Hematopoietic multipotent progenitor cell treated with erythropoietin and hydrocortisone succinate and interleukin-3 and kit ligand, for 17 days (in vitro differentiated cells): Measurements from ENCODE around the gene CACHD1.

Experiments used
- DNase-seq: peaks from one replicate; pipeline ENCODE4 v3.0.0-alpha.2; 2015; ENCODE audit warnings: low spot score

The CACHD1 gene

DNA sequence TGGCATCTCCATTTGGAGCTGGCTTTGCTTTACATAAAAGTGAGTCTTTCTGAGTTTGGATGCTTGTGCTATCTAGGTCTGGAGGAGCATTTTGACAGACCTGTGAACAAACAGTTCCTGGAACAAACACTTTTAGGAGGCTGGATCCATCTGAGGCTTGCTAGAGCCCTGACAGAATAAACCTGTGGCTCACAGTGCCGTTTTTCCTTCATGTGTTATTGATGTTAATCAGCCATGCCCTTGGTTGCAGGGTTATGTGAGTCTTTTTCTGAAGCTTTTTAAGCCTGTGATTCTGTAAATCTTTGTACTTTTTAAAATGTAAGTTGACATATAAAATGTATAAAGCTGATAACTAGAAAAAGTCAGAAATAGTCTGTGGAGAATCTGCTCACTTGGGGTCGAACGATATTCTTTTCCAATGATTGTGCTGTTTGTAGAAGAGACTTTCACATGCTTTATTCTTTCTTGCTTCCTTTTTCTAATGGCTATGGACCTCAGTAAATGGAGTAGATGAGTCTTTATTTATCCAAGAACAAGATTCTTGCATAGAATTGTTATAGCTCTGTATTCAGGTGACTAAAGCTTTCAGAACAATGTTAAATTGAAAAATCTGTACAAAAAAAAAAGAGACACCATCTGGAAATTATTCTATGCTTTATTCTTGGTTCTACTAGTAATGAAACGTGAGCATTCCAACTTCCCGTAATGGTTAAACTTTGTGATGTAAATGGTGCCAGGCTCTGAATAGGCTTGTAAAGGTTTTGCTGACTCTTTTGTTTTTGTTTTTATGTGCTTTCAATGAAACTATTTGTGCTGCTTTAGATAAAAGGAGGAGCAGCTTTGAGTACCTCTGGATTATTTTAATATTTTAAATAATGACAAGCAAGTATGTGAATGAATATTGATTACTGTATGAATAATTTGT is 53.7 kb downstream of the CACHD1 start:
- DNase-seq: no peak

DNA sequence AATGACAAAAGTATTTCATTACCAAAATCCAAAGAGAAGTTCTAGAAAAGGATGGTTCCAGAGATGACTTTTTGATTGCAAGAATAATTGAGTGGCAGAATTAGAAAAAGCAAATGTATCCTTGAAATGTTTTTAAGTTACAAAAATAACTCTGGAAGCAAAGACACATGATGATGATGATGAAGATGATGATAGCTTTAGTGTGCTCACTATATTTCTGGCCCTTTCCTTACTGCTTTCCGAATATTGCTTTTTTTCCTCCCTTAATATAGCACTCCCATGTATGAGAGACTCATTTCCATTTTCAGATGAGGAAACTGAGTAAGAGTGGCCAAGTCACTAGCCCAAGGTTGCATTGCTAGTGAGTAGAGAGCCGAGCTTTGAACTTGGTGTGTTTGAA is 54.7 kb downstream of the CACHD1 start:
- DNase-seq: no peak

DNA sequence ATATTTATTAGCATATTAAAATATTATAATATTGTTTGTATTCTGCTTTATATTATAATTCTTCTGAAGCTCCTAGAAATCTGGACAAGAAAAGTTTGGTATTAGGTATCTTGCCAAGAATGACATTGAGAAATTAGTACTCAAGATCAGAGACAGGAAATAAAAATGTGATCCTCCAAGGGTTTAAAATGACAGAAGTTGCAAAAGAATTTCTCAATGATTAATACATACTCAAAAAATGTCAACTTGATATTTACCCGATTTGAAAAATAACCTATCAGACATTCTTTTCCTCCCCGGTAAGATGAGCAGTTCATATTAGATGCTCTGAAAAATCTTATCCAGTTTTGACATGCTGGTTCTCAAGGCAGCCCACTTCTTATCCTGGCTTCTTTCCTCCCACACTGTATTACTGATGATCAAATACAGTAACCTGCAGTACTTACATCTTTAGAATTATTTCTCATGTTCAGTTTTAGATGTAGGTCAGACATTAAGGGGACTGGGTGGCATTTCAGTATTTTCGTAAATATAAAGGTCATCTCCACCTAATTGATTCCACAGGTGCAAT is 55.3 kb downstream of the CACHD1 start:
- DNase-seq: no peak

DNA sequence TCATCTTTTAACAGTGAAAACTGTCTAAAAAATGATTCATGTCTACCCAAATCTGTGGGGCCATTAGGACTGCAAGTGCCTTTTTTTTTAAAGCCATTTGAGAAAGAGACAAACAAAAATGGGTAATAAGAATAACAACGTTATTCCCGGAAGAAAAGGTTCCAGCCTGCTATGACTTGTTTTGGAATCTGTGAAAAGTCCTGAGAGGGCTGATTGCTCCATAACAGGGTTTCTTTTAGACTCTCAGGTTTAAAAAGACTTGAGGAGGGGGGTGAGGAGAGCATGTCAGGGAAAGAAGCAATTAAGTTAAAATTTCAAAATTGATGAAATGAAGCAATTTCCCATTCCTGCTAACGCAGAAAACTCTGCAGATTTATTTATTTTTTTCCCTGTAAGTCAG is 56.4 kb downstream of the CACHD1 start:
- no peak for DNase-seq

DNA sequence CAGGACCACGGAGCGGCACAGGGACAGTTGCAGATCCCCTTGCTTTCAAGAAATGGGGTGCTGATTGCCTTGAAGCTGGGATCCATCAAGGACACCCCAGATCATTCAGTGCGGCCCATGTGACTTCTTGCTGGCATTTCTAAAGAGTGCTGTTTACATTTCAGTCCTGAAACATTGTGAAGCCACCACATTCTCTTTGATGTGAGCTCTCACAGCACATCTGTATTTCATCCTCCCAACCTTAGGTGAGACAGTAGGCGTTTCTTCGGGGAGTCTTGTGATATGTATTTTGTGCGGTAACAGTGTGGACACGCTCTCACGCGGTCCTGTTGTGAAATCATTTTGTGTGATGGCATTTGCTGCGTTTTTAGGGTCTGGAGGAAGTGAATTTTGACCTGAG is 57.2 kb downstream of the CACHD1 start:
- DNase-seq: no peak

DNA sequence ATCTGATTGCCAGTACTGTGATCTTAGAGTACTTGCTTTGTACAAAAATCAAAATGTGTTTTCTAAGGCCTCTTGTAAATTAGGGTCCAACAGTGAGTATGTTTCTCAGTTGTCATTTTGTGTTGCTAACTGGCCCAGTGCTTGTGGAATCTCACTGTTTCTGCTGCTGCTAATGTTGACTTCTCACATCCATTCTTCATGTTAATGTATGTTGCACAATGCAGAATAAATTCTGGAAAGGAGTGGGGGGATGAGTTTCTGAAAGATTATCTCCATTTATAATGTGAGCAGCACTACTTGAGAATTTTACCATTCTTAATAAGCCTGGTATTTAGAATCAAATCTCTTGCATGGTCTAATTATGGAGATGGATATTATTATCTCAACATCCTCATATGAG is 57.9 kb downstream of the CACHD1 start:
- DNase-seq: no peak

DNA sequence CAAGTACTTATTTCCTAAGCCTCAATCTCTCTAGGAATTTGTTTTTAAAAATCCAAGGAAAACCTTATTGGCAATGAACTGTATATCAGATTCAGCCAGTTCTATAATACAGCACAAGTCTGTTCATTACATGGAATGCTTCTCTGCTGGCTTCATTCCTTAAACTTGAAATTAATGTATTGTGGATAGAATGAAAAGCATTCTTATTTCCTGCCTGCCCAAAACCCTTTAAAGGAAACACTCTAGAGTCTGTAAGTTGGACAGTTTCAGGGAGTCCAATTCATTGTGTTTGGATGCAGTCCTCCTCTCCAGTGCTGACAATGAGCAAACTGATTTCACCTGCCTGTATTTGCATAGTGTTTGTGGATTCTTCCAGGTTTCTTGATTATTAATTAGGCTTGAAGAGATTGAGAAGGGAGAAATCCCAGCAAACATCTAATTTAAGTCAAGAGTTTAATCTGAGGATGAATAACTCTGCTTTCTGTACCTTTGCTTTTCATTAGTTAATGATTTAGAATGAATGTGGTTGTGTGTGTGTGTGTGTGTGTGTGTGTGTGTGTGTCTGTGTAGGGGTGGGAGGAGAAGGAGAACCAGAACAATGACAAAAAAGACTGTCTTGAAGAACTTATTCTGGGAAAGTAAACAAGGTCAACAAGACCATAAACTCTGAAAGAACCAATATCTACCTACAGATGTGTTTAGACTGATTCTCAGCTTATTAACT is 61.2 kb downstream of the CACHD1 start:
- DNase-seq: no peak

DNA sequence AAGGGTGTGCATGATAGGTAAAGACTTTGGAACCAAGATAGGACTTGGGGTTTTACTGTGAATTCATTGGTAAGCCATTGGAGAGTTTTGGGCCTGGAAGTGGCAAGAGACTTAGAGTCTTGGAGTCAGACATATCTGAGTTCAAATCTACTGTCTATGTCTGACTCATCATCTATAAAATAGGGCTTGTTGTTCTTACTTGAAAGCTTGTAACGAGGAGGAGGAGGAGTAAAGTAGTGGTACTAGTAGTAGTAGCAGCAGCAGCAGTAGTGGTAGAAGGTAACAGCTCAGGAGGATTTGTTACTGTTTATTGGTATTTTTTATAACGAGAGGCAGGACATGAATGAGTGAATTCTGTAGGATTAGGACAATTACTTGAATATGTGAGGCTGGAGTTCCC is 62.7 kb downstream of the CACHD1 start:
- no peak for DNase-seq

DNA sequence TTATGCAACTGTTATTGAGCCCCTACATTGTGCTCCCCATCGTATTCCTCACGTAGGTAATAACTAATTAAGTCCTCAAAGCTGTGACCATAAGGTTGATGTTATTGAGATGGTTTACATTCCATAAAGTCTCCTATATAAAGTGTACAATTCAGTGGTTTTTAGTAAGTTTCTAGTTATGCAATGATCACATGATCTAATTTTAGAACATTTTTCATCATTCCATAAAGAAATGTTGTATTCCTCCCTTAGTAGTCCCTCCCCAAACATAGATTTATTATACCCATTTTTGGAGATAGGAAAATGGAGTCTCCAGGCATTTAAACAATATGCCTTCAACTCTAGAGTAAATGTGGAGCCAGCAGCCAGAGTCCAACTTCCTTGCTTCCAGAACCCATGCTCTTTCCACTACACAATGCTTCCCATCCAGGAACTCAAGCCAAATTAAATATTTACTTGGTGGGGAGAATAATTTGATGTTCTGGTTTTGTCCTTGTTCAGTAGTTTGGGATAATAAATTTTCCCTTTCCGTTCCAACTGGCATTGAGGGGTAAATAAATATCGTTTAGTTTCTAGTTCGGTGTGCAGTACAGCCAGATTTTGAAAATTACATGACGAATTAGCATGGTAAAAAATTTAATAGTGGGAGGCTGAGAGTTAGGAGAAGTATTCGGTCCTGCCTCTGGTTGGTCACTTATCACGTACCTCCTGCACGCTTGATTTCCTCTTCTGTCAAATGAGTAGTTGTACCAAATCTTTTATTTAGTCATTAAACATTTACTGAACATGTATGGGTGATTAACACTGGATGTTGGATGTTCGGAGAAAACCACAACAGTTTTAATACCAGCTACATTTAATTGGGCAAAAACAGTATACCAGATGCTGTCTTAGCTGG is 66.3 kb downstream of the CACHD1 start:
- DNase-seq: no peak

DNA sequence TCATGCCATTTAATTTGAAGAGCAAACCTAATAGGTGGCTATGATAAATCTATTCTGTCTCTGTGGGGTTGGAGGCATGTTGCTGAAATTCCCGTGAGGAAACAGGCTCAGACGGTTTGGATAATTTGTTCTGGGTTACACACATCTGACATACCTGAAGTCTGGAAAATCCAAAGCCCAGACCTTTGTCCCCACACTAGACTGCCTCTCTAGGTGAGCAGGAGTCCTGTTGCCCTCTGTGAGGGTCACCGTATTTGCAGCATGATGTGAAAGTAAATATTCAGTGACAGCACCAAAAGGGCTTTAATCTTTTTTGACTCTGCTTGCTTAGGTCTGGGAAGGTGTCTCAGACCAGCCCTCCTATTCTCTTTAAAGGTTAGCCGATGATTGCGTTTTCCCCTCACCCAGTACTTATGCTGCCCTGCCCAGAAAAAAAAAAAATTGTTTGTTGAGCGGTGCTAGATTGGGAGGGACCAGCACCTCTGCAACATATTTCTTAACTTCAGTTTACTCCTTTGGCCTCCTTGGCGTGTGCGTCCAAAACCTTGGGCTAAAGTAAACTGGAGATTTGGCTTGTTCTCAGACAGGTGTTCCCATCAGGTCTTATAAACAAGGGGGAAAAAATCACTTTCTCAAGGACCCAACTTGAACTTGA is 67.0 kb downstream of the CACHD1 start:
- no peak for DNase-seq

DNA sequence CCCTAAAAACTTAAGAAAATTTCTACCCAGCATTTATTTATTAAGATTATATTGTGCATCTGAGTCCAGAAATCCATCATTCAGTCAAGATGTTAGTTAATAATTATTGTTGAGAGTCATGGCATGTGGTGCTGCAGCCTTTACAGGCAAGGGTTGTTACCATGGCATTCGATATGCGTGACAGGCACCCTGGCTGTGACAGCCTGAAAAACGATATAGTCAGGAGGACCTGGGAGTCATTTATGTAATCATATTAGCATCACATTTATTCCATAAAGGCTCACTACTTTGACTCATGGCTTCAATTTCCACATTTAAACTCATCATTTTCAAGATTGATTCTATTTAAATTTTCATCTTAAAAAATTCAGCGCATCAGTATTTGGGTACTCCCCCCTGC is 68.0 kb downstream of the CACHD1 start:
- no peak for DNase-seq

DNA sequence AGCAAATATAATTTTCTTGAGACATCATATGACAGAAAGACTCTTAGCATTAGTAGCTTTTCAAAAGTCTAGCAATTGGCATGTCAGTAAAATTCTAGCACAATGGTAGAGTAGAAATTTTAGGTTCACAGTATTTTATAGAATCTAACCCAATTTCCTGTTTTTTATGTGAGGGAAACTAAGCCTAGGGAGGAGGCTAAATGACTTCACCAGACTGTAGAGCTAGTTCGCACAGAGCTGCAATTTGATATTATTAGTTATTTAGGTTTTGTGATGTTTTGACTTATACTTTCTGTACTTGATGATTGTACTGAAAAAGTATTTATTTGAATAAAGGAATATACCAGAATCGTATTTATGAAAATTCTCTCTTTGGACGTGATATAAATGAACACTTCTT is 68.5 kb downstream of the CACHD1 start:
- DNase-seq: no peak

DNA sequence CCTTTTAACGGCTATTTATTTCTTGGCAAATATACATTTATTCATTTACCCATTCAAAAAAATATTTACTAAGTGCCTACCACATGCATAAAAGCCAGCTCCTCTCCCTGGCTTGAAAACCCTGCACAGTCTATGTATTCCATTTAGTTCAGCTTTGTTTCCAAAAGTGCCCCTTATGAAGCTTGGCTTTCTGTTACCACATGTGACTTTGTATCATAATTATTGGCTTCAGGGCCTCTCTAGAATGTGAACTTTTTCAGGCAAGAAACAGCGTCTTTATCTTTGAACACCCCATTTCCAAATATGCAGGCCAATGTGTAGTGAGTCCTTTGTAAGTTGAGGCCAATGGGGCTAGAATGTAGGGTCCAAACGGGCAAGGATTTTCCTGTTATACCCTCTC is 69.4 kb downstream of the CACHD1 start:
- no peak for DNase-seq

DNA sequence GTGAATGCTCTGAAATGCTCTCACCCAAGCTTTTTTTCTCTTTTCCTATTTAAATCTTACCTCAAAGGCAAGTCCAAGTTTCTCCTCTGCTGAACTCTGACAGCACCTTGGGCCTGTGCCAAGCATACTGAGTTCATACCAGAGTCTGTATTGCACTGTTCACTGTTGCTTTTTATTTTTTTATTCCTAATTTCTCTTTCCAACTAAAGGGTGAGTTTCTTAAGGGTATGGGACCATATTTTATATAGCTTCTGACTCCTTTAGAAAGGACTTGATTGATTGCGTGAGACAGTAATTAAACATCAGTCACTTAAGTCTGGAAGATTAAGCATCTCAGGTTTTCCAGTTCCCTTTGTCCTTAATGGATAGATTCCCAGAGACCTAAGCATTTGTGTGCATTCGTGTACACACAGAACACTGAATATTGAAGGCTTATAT is 69.9 kb downstream of the CACHD1 start:
- DNase-seq: no peak

DNA sequence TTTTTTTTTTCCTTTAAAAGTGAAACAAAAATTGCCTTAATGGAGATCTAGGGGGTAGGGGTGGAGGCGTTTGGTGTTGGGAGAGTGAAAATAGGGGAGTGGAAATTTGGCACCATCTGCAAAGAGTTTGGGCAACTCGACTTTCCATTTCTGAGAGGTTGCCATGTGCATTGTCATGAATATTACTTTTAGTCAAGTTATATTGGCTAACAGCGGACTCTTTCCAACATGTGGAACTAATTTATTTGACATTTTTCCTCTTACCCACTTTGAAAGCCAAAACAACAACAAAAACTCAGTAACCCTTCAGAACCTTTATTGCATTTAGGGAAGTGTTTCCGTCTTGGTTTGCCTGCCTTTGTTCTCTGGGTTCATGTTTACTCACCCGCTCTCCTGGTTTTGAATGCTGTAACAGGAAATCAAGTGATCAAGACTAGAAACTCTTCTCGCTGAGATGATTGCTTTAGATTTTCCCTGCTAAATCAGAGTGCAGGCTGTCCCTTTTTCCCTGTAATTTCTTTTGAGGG is 70.4 kb downstream of the CACHD1 start:
- no peak for DNase-seq

DNA sequence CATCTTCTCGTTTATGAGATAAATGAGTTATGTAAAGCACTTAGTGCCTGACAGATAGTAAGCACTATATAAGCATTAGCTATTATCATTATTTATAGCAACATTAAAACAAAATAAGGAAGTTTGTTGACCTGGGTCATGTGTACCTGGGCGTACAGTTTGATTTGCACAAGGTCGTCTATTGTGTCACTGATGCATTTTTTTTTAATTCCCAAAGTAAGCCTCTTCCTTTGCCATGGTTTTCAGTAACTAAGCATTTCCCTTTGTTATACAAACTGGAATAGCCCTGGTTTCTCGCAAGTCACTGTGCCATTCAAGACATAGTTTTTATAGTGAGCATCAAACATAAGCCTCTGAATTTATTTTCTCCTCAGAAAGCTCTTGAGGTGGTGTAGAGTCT is 72.2 kb downstream of the CACHD1 start:
- DNase-seq: no peak

DNA sequence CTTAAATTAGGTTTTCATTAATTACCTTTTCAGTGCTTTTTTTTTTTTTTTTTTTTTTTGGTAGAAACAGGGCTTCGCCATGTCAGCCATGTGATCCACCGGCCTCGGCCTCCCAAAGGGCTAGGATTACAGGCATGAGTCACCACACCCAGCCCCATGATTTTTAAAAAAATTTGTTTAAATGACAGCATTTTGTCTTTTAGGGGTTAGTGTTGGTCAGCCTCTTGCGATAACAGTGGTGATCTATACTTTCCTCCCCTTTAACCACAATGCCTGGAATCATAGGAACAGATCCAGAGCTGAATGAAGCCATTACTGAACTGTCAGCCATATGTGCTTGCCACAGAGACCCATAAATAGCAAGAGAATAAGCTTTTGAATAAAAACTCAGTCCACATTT is 73.9 kb downstream of the CACHD1 start:
- no peak for DNase-seq

DNA sequence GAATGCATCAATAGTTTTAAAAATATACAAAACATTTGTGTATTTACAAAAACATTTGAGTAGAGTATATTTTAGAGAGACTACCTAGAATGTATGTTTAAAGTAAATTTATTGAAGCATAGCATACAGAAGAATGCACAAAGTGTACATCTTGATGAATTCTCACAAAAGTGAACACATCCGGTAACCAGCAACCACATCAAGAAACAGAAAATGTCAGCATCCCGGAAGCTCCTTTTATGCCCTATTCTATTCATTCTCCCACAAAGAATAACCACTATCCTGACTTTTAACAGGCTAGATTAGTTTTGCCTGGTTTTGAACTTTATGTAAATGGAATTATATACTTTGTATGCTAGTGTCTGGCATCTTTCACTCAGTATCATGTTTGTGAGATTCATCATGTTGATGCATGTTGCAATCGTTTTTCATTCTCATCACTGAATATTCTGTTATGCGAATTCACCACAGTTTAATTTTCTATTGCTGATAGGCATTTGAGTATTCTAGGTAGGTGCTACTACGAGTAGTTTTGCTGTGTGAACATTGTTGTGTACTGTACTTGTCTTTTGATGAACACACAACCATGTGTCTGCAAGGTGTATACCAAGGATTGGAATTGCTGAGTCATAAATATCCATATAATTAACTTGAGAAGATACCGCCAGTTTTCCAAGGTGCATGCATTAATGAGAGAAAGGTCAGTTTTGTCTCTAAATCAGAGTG is 75.4 kb downstream of the CACHD1 start:
- no peak for DNase-seq

DNA sequence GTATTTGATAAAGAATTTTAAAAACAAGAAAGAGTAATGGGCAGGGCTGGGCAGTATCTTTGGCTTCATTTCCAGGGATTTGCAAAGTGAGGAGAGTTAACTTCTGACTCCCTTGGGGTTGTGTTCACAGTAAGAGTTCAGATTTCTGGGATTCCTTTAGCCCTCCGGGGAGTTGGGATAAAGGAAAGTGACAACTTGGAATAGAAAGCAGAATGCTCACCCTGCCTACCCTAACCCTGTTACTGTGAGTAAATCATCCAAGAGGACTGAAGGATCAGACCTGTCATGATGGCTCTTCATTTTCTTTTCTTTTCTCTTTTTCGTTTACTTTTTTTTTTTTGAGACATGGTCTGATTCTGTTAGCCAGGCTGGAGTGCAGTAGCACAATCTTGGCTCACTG is 76.1 kb downstream of the CACHD1 start:
- DNase-seq: no peak

DNA sequence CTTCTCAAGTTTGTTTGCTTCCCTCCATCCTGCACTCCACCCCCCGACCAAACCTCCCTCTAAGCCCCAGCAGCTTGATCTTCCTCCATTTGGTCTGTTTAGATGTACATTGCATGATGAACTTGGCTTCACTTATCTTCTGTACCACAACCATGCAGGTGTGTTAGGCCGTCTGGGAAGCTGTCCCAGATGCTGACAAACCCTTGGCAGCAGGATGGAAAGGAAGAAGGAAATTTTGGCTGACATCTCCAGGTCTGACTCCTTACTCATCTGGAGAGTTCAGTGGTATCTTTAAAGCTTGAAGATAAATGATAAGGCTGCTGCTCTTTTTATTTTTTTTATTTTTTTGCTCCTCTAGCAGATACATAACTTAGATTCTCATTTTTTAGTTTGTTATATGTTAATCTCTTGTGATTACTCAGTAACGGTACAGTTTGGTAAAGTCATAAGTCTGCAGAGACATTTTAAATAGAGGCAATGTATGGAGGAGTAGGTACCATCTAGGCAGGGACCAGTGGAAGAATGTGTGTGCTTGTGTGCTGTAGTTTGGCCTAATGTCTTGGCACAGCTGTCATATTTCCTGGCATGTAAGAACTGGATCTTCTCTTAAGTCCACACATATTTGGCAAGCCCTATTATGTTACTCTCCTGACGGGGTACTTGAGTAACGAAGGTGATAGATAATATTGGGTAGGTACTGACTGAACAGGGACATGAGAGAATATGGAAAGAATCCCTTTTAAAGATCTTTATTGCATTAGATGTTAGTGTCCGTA is 79.7 kb downstream of the CACHD1 start:
- DNase-seq: no peak
